Activated CD4-positive, CD25-positive, alpha-beta regulatory T cell (primary cell): ENCODE data around the gene DHRS12.

Source experiments
- DNase-seq, 4 experiments: peaks; one replicate each; lab custom pipeline; 2025; lab: John Stamatoyannopoulos, UW

Gene DHRS12

GRCh38 chr13:51761643-51762350 is 42.2 kb downstream of the DHRS12 start:
- DNase-seq, result no peak

GRCh38 chr13:51760592-51760991 is 43.4 kb downstream of the DHRS12 start:
- DNase-seq, result no peak

GRCh38 chr13:51759240-51759639 is 44.7 kb downstream of the DHRS12 start:
- no peak for DNase-seq

DNA sequence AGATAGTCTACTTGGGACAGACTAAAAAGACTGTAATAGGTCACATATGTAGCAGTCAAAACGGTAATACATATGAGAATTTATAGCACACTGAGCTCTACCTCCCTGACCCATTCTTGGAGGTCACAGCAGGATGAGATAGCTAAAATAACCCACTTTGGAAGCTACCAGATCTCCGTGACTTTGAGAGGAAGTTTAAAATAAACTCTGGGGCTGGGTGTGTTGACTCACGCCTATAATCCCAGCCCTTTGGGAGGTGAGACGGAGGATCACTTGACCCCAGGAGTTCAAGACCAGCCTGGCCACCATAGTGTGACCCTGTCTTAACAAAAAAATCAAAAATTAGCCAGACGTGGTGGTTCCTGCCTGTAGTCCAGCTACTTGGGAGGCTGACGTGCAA is 45.3 kb downstream of the DHRS12 start:
- DNase-seq, result no peak

DNA sequence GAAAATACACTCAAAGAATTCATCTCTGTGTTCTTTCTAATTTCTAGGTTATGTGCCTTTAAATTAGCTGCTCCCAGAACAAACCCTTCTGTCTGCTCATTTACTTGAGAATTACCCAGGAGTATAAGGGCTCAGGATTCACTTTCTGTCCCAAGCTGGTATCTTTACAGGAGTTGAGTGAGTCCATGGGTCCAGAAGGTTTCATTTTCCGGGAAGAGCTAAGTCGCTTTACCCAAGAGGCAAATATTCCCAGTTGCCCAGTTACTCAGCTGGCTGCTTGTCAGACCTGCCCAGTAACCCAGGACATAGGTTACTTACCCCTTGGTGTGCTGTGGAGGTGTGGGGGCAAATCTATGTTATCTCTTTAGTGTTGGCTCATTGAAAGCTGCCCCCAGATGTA is 47.3 kb downstream of the DHRS12 start:
- no peak for DNase-seq

DNA sequence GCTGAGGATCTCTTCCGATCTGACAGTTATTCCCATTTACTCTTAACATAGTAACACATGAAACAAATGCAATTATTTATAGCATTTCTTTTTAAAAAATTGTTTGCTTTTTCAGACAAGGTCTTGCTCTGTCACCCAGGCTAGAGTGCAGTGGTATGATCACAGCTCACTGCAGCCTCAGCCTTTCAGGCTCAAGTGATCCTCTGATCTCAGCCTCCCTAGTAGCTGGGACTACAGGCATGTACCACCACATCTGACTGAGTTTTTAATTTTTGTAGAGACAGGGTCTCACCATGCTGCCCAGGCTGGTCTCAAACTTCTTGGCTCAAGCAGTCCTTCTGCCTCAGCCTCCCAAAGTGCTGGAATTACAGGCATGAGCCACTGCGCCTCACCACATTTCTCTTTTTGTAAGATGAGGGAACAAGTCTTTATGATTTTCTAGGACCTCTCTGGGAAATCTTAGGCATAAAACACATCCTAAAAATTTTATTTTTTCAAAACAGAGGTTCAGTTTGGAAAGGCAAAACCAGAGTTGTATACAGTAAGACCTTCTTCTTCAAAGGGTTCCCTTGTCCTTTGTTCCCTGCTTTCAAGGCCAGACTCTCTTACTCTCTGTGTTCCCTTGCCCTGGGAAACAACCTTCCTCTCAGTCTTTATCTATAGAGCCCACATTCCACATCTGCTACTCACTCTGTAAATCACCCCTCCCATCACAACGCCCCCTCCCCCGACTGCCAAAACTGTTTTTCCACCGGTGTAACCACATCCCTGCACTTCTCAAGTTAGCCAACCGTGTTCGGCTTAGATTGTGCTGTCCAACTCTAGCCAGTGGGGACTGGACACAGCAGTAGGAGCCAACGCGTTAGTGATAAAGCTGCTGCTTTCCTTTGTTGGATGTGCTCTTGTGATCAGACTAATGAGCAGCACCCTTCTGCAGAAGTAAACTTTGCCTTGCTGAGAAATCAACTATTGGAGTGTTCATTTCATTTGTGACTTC is 56.2 kb downstream of the DHRS12 start:
- DNase-seq, result no peak

DNA sequence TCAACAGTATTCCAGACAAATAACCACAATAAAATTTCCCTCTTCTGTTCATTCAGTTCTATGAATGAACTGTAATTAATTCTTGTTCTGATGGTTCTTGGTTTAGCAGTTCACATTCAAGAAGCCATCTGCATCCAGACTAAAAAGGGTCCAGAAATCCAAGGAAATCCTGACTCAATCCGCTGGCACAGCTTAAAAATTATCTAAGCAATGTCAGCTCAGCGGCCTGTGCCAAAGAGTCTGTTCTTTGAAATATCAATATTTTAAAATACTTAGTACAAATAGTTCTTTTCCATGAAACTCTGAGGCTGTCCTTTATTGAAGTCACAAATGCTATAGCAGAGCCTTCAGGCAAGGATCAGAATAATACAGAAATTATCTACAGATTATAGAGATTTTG is 57.2 kb downstream of the DHRS12 start:
- DNase-seq, result no peak

DNA sequence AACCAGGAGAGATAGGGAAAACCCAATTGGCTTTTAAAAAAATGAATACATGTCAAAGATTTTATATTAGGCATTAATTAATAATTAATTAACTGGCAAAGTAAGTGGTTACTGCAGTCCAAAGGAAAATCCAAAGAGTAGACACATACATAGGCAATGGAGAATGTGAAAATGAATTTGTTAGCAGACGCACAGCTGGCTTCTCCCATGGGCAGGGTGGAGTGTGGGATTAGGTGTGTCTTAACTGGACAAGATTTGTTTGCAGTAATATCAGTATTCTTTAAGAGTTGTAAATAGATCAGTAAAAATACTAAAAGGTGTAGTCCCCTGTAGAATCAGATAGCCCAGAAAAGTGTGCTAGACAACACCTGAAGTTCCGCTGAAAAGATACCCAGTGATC is 58.7 kb downstream of the DHRS12 start:
- no peak for DNase-seq

- DNase-seq, result no peak
Measured at GRCh38 chr13:51742611-51743010, 61.4 kb downstream of the DHRS12 start.

DNA sequence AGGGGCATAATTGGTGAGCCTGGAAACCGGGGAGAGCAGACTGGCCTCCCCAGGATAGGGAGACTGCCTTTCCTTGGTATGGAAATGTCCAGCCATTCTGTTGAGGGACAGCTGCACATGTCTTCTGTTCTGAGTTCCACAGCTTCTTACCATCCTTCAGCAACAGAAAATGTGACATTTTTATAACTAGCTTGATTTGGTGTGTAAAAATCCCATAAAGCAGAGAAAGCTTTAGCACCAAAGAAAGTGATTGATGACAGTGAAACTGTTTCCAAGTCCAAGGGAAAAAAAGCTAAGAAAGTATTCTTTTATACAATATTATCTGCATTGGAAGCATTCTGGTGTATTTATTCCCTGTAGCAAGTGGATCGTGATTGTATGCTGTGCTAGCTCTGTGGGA is 61.9 kb downstream of the DHRS12 start:
- DNase-seq, result no peak

- no peak for DNase-seq
Measured at GRCh38 chr13:51740698-51741097, 63.3 kb downstream of the DHRS12 start.

GRCh38 chr13:51739027-51739764 is 64.8 kb downstream of the DHRS12 start:
- DNase-seq, result no peak

DNA sequence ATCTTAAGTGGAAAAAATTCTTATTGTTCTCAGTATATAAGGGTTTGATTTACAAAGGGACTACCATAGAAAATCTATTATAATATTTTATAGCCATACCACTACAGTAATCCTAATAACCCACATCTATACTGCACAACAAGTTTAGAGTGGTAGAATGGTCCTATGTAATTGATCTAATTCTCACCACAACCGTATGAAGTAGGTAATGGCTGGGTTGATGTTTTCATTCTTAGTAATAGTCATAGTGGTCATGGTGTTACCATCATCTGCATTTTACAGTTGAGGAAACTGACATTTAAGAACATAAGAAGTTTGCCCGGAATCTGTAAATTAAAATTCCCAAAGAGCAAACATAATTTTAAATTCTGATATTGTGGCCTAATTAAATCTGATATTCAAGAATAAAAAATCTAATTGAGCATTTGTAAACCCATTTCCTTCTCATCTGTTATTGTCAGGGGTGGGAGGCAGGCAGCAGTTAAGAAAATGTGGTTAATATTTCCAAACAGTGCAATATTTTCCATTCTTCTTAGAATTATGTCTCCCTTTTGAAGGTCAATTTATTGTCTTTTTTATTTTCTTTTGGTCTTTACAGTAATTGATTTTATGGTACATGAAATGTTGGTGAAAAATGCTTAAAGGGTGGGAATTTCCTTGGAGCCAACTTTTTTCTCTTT is 65.6 kb downstream of the DHRS12 start:
- no peak for DNase-seq

- DNase-seq, result no peak
Measured at GRCh38 chr13:51737609-51738008, 66.4 kb downstream of the DHRS12 start.

GRCh38 chr13:51734786-51735185 is 69.2 kb downstream of the DHRS12 start:
- DNase-seq, result no peak

DNA sequence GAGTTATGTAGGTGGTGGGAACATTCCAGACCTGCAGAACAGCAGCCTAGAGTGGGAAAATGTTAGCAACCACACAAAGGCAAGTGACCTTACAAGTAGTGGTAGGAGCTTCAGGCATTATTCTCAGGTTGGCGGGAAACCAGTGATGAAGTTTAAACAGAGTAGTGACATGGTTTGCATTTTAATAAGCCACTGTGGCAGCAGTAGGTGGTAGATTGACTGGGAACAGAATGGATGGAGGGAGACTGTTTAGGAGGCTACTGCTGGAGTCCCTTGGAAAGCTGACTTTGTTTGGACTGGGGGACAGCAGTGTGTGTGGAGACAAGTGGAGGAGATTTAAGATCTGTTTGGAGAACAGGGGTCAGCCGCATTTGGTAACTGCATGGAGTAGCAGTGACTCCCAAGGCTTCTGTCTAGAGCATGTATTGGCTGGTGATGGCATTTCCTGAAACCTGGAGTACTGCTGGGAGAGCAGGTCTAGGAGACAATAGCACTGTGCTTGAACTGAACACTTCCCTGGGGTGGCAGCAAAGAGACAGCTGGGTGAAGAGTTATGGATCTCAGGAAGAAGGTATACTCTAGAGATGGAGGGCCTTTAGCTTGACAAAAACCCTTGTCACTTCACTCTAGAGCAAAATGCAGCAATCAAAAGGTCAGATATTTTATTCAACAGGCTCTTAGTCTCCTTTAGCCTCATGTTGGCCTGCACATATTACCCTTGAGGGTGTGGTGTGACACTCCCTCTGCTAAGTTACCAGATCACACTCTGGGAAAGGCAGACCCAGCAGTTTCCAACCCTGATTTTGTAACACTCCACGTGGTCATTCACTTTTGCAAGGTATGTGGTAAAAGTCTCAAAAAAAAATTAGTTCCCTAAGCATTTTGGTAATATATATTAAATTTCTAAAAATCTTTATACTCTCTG is 70.3 kb downstream of the DHRS12 start:
- no peak for DNase-seq

DNA sequence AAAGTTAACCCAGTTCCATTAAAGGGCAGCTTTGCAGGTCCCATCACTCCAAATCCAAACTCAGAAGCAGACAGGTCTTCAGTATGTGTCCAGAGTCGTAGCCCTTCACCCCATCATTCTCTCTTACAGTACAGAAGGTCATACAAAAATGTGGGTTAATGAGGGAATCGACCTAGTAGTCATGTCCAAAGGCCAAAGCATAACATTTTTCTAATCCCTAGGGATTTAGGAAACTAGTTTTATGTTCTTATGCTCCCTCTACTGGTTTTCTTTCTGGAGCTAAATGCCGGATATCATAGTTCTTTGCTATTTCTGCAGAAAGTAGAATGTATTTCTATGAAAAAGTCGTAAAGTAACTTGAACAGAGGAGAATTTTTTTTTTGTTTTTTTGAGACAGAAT is 72.2 kb downstream of the DHRS12 start:
- no peak for DNase-seq

GRCh38 chr13:51730927-51731326 is 73.0 kb downstream of the DHRS12 start:
- DNase-seq, result no peak

DNA sequence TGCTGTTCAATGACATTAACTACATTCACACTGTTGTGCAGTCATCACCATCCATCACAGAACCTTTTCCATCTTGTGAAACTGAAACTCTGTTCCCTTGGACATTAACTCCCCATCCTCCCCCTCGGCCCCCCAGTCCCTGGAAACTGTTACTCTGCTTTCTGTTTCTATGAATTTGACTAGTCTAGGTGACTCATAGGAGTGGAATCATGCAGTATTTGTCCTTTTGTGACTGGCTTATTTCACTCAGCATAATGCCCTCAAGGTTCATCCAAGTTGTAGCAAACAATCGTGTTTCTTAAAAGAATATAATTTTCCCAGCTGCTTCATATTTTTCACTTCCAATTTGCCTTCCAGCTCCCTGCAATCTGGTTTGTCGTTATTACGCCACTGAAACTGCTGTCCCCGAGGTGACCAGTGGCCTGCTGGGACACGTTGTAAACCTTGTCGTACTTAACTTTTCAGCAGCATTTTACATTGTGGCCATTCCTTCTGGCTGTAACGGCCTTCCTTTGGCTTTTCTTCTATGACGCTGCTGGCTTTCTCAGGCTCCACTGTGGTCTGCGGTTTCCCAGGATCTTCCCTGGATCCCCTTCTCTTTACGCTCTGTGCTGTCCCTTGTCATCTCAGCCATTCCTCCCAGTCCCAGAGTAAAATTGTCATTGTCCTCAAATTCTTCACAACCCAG is 74.0 kb downstream of the DHRS12 start:
- DNase-seq, result no peak

DNA sequence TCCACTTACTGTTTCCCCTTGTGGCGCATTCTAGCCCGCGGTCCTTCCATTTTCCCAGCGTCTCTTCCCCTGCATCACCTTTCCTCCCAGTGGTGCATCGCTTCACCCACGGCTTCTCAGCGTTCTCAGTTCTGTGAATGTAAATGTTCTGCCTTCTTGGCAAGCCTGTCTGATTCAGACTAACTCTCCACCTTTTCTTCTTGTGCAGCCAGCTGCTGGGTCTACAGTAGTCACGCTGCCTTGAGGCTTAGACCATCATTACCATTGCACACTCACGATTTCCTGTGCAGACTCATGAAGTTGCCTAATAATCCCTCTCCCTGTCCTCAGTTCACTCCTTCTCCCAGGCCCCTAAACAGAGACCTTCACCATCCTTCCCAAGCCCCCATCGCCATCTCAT is 75.0 kb downstream of the DHRS12 start:
- DNase-seq, result no peak
